ENCODE data around the gene PIK3IP1. TPM values are rescaled to one million over a fixed set of nuclear protein-coding genes. Genes with fewer than 3 reads are reported as not detected.

PIK3IP1 gene
- total and polyA plus RNA-seq, 9 of the 15 experiments (the other 6 are each of a cell fraction or from before 2014, with no cell fraction given): 0.11 to 1.3 (median 0.77) TPM

- DNase-seq (ENCODE audit: extremely low read depth in 1 of 4, low spot score in 3 of 4): no peak
- no TSS peak for BruUV-seq (replicated peaks)
- no peaks in the 10 kb centered on the region for H3K9me3 ChIP-seq (replicated peaks; ENCODE audit: control insufficient read depth, insufficient read depth, low read depth, low read length)
- FAIRE-seq: no peak
- no peak for ATAC-seq
- peaks cover 10% of the 10 kb centered on the region; the same call in 2 of the 3 replicates for H3K36me3 ChIP-seq (ENCODE audit: control insufficient read depth, insufficient read depth, low read length)
- in situ Hi-C loops (cut with MboI) (no loop called here), intact Hi-C loops (cut with micrococcal nuclease) (no loop called here)
- H3K4me1 ChIP-seq (replicated peaks in 1 of 2; ENCODE audit: control insufficient read depth in 2 of 2, insufficient read depth in 2 of 2, low read length in 2 of 2): peaks cover 2% of the 10 kb centered on the region in 2 experiments; a peak in 1 of 5 replicates
- H3K9ac ChIP-seq (ENCODE audit: insufficient read depth in 1 of 2, low read depth in 2 of 2, low read length in 2 of 2): no peak overlapping the region
- no peak overlapping the region for H3K4me3 ChIP-seq
- H3K9me1 ChIP-seq (ENCODE audit: control insufficient read depth, insufficient read depth, low read length): no peaks in the 10 kb centered on the region
- no peak for TF ChIP-seq SMC3 (conservative IDR thresholded peaks at IDR 0.05; ENCODE audit: insufficient read depth, low read depth, low read length)
- no peak for TF ChIP-seq KAT8 (IDR thresholded peaks at IDR 0.05; ENCODE audit: low read depth)
- TF ChIP-seq ARID1B (IDR thresholded peaks at IDR 0.05): no peak
- ChIA-PET POLR2A (interaction anchor here (0.5 to 1.3 kb wide), 3 partner anchors 9 to 425 kb away, joined by 3 to 7 read pairs (median 4); no protein-coding TSS in a partner anchor), CTCF (ENCODE audit: low intra/inter-chr PET ratio) (no interaction called here)
- no peaks in the 10 kb centered on the region for H3K79me2 ChIP-seq (ENCODE audit: control insufficient read depth, insufficient read depth, low read length)
- H2AFZ ChIP-seq (ENCODE audit: low read depth, low read length): no peak overlapping the region
- H4K20me1 ChIP-seq (replicated peaks; ENCODE audit: control insufficient read depth, insufficient read depth, low read length): no peaks in the 10 kb centered on the region
- H3K4me2 ChIP-seq (ENCODE audit: insufficient read depth, low read length): no peak overlapping the region
- H3K27me3 ChIP-seq (ENCODE audit: control insufficient read depth in 2 of 2, insufficient read depth in 2 of 2, low read length in 2 of 2): no peaks in the 10 kb centered on the region
- H3K27ac ChIP-seq (ENCODE audit: extremely low read depth, low read depth, low read length): no peak overlapping the region
Measured at GRCh38 chr22:31279821-31280505, 12.3 kb downstream of the PIK3IP1 start.

GRCh38 chr22:31279327-31279669, 13.0 kb downstream of the PIK3IP1 start:
- H3K4me1 ChIP-seq (replicated peaks in 1 of 2; ENCODE audit: control insufficient read depth in 2 of 2, insufficient read depth in 2 of 2, low read length in 2 of 2): peaks cover 0 to 2% of the 10 kb centered on the region in 2 experiments; a peak in 1 of 5 replicates
- H3K36me3 ChIP-seq (ENCODE audit: control insufficient read depth, insufficient read depth, low read length): peaks cover 12% of the 10 kb centered on the region; the same call in 2 of the 3 replicates
- in situ Hi-C loops (cut with MboI): no loop called here
- POLR2A ChIA-PET: interaction anchor here (0.6 to 1.5 kb wide), 4 partner anchors 9 to 425 kb away, joined by 3 to 7 read pairs (median 4); no protein-coding TSS in a partner anchor
- H3K9ac ChIP-seq (ENCODE audit: insufficient read depth in 1 of 2, low read depth in 2 of 2, low read length in 2 of 2): no peak overlapping the region
- no peaks in the 10 kb centered on the region for H3K9me1 ChIP-seq (ENCODE audit: control insufficient read depth, insufficient read depth, low read length)
- CTCF ChIA-PET (ENCODE audit: low intra/inter-chr PET ratio): no interaction called here
- no peaks in the 10 kb centered on the region for H3K27me3 ChIP-seq (ENCODE audit: control insufficient read depth in 2 of 2, insufficient read depth in 2 of 2, low read length in 2 of 2)
- no TSS peak for BruUV-seq (replicated peaks)
- no peak for TF ChIP-seq GTF2A2 (tag; IDR thresholded peaks at IDR 0.05)
- no peak for TF ChIP-seq CSDE1 (IDR thresholded peaks at IDR 0.05)
- TF ChIP-seq ZNF140 (CRISPR knock-in tag; IDR thresholded peaks at IDR 0.05): no peak
- no peak for TF ChIP-seq ZNF586 (CRISPR knock-in tag; conservative IDR thresholded peaks at IDR 0.05)
- TF ChIP-seq UBTF (IDR thresholded peaks at IDR 0.05; ENCODE audit: borderline replicate concordance in 1 of 2, low read depth in 2 of 2, low read length in 2 of 2): no peak
- no peak for TF ChIP-seq ZNF3 (CRISPR knock-in tag; IDR thresholded peaks at IDR 0.05)
- TF ChIP-seq RAD51 (IDR thresholded peaks at IDR 0.05; ENCODE audit: borderline replicate concordance, low read depth): no peak
- TF ChIP-seq TSC22D4 (tag; IDR thresholded peaks at IDR 0.05): no peak
- no peak overlapping the region for H3K27ac ChIP-seq (ENCODE audit: extremely low read depth, low read depth, low read length)
- H3K4me2 ChIP-seq (ENCODE audit: insufficient read depth, low read length): no peak overlapping the region
- ATAC-seq: no peak
- no peak overlapping the region for H2AFZ ChIP-seq (ENCODE audit: low read depth, low read length)
- FAIRE-seq: no peak
- DNase-seq (ENCODE audit: extremely low read depth in 1 of 4, low spot score in 3 of 4): no peak
- intact Hi-C loops (cut with micrococcal nuclease): no loop called here
- no peaks in the 10 kb centered on the region for H4K20me1 ChIP-seq (replicated peaks; ENCODE audit: control insufficient read depth, insufficient read depth, low read length)
- H3K9me3 ChIP-seq (replicated peaks; ENCODE audit: control insufficient read depth, insufficient read depth, low read depth, low read length): no peaks in the 10 kb centered on the region
- no peak overlapping the region for H3K4me3 ChIP-seq
- no peaks in the 10 kb centered on the region for H3K79me2 ChIP-seq (ENCODE audit: control insufficient read depth, insufficient read depth, low read length)
